ENCODE measurements around the gene SETD3. TPM values are rescaled to one million over a fixed set of nuclear protein-coding genes. Genes with fewer than 3 reads are reported as not detected.

Gene SETD3
- total and polyA plus RNA-seq, 2 experiments from 2014 or later = 40.7 to 68.0 TPM

DNA sequence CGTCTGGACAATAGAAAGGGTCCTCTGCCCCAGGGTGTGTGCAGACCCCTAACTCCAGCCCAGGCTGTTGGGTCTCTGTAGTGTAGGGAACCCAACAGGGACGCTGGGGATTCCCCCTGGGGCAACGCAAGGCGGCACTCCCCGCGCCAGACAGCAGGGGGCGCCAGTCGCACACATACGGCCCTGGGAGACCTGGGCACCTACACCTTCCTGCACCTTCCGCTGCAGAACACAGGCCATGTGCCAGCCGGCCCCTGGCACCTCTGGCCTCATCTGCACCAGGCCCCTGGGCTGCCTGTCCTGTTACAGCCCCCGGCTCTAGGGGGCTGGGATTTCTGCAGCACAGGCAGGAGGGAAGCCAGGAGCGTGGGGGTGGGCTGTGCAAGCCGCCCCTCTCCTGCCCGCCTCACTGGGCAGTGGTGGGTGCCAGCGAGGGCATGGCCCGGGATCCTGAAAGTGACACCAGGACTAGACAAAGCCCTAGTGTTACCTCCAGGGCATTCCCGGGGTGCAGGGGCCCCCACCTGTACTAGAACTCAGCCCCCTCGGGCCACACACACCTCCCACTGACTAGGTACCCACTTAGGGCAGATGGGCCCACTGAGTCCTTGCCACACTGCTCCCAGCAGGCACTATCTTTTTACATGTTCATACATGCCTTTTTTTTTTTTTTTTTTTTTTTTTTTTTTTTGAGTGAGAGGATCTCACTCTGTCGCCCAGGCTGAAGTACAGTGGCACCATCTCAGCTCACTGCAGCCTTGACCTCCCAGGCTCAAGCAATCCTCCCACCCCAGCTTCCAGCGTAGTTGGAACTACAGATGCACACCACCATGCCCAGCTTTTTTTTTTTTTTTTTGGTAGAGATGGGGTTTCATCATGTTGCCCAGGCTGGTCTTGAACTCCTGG, 38.0 kb upstream of the SETD3 start:
- H3K36me3 Mint-ChIP-seq (ENCODE audit: low read depth) = no peaks in the 10 kb centered on the region; the same call in 2 of the 3 replicates
- ATAC-seq = peak; percentile 69
- no peak overlapping the region for H3K4me2 ChIP-seq

DNA sequence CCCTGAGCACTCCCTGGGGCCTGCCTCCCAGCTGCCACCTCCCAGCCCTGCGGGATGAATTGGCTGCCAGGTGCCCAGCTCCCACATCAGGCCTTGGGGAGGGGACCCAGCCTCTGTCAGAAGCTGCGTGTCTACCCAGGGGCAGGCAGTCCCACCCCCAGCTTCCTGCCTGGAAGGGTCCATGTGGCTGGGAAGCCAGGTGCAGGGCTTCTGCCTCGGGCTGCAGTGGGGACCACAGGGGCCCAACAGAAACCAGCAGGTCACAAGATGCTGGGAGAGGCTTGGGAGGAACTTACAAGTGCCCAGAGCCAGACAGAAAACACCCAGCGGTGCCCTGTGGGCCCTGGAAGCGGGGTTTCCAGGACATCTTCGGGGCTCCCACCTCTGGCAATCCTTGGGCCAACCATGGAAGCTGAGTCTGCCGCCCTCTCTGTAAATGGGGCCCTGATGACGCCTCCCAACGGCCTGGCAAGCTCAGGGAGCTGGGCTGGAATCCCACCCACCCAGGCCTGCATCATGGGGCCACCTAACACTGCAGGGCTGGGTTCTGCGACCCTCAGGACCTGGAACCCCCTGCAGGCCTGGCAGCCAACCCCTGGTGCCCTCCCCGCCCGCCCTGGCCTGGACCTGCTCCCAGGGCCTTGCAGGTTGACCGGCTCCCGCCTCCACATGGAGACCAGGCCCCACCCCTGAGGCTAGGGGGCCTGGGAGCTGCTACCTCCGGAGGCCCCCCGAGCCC, 37.2 kb upstream of the SETD3 start:
- Histone ChIP-seq H3K4me3 (no peak overlapping the region), H3K27me3 (ENCODE audit: insufficient read depth) (no peaks in the 10 kb centered on the region), H4K20me1 (replicated peaks; ENCODE audit: insufficient read depth) (no peaks in the 10 kb centered on the region; the same call in 1 of the 2 replicates), H3K4me1 (ENCODE audit: insufficient read depth) (peaks cover 3% of the 10 kb centered on the region), H3K27ac (ENCODE audit: low read depth) (no peak overlapping the region), H3K79me2 (replicated peaks; ENCODE audit: insufficient read depth) (no peaks in the 10 kb centered on the region), H3K36me3 (ENCODE audit: insufficient read depth) (no peaks in the 10 kb centered on the region), H3K9me2 (ENCODE audit: insufficient read depth) (no peaks in the 10 kb centered on the region), H2AFZ (no peak overlapping the region), H3K4me2 (no peak overlapping the region), H3F3A (replicated peaks; ENCODE audit: low read depth) (no peaks in the 10 kb centered on the region)
- Mint-ChIP-seq H3K27ac (no peak overlapping the region), H3K4me1 (peaks cover 14% of the 10 kb centered on the region), H3K4me3 (no peak overlapping the region), H3K9me3 (no peaks in the 10 kb centered on the region), H3K36me3 (ENCODE audit: low read depth) (no peaks in the 10 kb centered on the region; the same call in 2 of the 3 replicates), H3K27me3 (ENCODE audit: insufficient read depth, low read depth, poor library complexity) (peaks cover 19% of the 10 kb centered on the region)
- peak; percentile 5 for ATAC-seq
- DNase-seq (ENCODE audit: low spot score) = no peak
- TF ChIP-seq STAT1 (IDR thresholded peaks at IDR 0.05; ENCODE audit: unreplicated experiment) (no peak), NANOG (IDR thresholded peaks at IDR 0.05; ENCODE audit: borderline replicate concordance) (no peak), CREB1 (CRISPR knock-in tag; IDR thresholded peaks at IDR 0.05; ENCODE audit: low read depth) (no peak), POLR2AphosphoS5 (IDR thresholded peaks at IDR 0.05; ENCODE audit: low read depth) (no peak), ZNF331 (CRISPR knock-in tag; IDR thresholded peaks at IDR 0.05; ENCODE audit: low read depth) (no peak), ZNF114 (CRISPR knock-in tag; IDR thresholded peaks at IDR 0.05) (no peak), EZH2 (IDR thresholded peaks at IDR 0.05; ENCODE audit: low read depth, unreplicated experiment) (no peak), EZH2phosphoT487 (IDR thresholded peaks at IDR 0.05; ENCODE audit: unreplicated experiment) (no peak), JUNB (IDR thresholded peaks at IDR 0.05; ENCODE audit: unreplicated experiment) (no peak)
- TF ChIP-seq, protein P1, sequence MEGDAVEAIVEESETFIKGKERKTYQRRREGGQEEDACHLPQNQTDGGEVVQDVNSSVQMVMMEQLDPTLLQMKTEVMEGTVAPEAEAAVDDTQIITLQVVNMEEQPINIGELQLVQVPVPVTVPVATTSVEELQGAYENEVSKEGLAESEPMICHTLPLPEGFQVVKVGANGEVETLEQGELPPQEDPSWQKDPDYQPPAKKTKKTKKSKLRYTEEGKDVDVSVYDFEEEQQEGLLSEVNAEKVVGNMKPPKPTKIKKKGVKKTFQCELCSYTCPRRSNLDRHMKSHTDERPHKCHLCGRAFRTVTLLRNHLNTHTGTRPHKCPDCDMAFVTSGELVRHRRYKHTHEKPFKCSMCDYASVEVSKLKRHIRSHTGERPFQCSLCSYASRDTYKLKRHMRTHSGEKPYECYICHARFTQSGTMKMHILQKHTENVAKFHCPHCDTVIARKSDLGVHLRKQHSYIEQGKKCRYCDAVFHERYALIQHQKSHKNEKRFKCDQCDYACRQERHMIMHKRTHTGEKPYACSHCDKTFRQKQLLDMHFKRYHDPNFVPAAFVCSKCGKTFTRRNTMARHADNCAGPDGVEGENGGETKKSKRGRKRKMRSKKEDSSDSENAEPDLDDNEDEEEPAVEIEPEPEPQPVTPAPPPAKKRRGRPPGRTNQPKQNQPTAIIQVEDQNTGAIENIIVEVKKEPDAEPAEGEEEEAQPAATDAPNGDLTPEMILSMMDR (conservative IDR thresholded peaks at IDR 0.05; ENCODE audit: low read depth in 2 of 2) = no peak
- TF ChIP-seq, protein P2, sequence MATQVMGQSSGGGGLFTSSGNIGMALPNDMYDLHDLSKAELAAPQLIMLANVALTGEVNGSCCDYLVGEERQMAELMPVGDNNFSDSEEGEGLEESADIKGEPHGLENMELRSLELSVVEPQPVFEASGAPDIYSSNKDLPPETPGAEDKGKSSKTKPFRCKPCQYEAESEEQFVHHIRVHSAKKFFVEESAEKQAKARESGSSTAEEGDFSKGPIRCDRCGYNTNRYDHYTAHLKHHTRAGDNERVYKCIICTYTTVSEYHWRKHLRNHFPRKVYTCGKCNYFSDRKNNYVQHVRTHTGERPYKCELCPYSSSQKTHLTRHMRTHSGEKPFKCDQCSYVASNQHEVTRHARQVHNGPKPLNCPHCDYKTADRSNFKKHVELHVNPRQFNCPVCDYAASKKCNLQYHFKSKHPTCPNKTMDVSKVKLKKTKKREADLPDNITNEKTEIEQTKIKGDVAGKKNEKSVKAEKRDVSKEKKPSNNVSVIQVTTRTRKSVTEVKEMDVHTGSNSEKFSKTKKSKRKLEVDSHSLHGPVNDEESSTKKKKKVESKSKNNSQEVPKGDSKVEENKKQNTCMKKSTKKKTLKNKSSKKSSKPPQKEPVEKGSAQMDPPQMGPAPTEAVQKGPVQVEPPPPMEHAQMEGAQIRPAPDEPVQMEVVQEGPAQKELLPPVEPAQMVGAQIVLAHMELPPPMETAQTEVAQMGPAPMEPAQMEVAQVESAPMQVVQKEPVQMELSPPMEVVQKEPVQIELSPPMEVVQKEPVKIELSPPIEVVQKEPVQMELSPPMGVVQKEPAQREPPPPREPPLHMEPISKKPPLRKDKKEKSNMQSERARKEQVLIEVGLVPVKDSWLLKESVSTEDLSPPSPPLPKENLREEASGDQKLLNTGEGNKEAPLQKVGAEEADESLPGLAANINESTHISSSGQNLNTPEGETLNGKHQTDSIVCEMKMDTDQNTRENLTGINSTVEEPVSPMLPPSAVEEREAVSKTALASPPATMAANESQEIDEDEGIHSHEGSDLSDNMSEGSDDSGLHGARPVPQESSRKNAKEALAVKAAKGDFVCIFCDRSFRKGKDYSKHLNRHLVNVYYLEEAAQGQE (IDR thresholded peaks at IDR 0.05; ENCODE audit: unreplicated experiment) = no peak
- TF ChIP-seq, protein P3, sequence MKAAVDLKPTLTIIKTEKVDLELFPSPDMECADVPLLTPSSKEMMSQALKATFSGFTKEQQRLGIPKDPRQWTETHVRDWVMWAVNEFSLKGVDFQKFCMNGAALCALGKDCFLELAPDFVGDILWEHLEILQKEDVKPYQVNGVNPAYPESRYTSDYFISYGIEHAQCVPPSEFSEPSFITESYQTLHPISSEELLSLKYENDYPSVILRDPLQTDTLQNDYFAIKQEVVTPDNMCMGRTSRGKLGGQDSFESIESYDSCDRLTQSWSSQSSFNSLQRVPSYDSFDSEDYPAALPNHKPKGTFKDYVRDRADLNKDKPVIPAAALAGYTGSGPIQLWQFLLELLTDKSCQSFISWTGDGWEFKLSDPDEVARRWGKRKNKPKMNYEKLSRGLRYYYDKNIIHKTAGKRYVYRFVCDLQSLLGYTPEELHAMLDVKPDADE (IDR thresholded peaks at IDR 0.05) = no peak

More for the DNA sequence above, 38.0 kb upstream of the SETD3 start:
- no peaks in the 10 kb centered on the region for H3K9me2 ChIP-seq (ENCODE audit: insufficient read depth)
- no peak overlapping the region for H2AFZ ChIP-seq
- TF ChIP-seq, protein P1 (conservative IDR thresholded peaks at IDR 0.05; ENCODE audit: low read depth in 2 of 2) = peak; percentile 77 to 96
- TF ChIP-seq ZNF331 (CRISPR knock-in tag; IDR thresholded peaks at IDR 0.05; ENCODE audit: low read depth) = no peak
- H3K4me3 ChIP-seq = no peak overlapping the region
- Mint-ChIP-seq H3K4me1 (peaks cover 21% of the 10 kb centered on the region), H3K4me3 (no peak overlapping the region), H3K27me3 (ENCODE audit: insufficient read depth, low read depth, poor library complexity) (peaks cover 17% of the 10 kb centered on the region), H3K9me3 (no peaks in the 10 kb centered on the region), H3K27ac (no peak overlapping the region)
- no peaks in the 10 kb centered on the region for H3K36me3 ChIP-seq (ENCODE audit: insufficient read depth)
- H4K20me1 ChIP-seq (replicated peaks; ENCODE audit: insufficient read depth) = no peaks in the 10 kb centered on the region; the same call in 1 of the 2 replicates
- H3K27ac ChIP-seq (ENCODE audit: low read depth) = no peak overlapping the region
- no peaks in the 10 kb centered on the region for H3K27me3 ChIP-seq (ENCODE audit: insufficient read depth)
- H3K79me2 ChIP-seq (replicated peaks; ENCODE audit: insufficient read depth) = no peaks in the 10 kb centered on the region
- peaks cover 11% of the 10 kb centered on the region for H3K4me1 ChIP-seq (ENCODE audit: insufficient read depth)
- H3F3A ChIP-seq (replicated peaks; ENCODE audit: low read depth) = no peaks in the 10 kb centered on the region
- peak; percentile 81 for DNase-seq (ENCODE audit: low spot score)
